CD8-positive, alpha-beta memory T cell (primary cell): Measurements from ENCODE around the gene TMEM161A. TPM values are rescaled to one million over a fixed set of nuclear protein-coding genes. Genes with fewer than 3 reads are reported as not detected.
"Not testable (repeated sequence)": the region's sequence is repeated elsewhere in the genome, so short reads cannot be mapped to it uniquely, and the experiment has no call there.

Source experiments
- CTCF ChIA-PET: fragments of 350-600 bp; sonication (Branson Sonifier 250); formaldehyde crosslinking; loops from one replicate; lab custom pipeline; 2021; ENCODE audit warnings: antibody characterized with exemption; lab: Charles Lee
- POLR2A ChIA-PET: fragments of 350-600 bp; sonication (Branson Sonifier 250); formaldehyde crosslinking; loops from one replicate; lab custom pipeline; 2021; ENCODE audit warnings: antibody characterized with exemption; lab: Charles Lee
- DNase-seq, 5 donors: peaks; one replicate each; pipeline versions ENCODE4 v3.0.0 to v3.0.0-alpha.2; 2020 to 2022; ENCODE audit warnings: mixed read lengths in 1 of 5
- H3K27ac ChIP-seq: one replicate; pipeline ENCODE4 v1.7.0; 2013; ENCODE audit warnings: low read depth, mild to moderate bottlenecking, low read length, moderate library complexity
- H3K27me3 ChIP-seq: 2 replicates; pipeline ENCODE4 v1.7.0; 2013; ENCODE audit warnings: low read length, mild to moderate bottlenecking; ENCODE audit not compliant: insufficient read depth, poor library complexity, severe bottlenecking
- H3K36me3 ChIP-seq: 2 replicates; pipeline ENCODE4 v1.7.0; 2013; ENCODE audit warnings: mild to moderate bottlenecking, low read length, moderate library complexity; ENCODE audit not compliant: insufficient read depth
- H3K4me1 ChIP-seq: 2 replicates; pipeline ENCODE4 v1.7.0; 2013; ENCODE audit warnings: mild to moderate bottlenecking, low read length, moderate library complexity; ENCODE audit not compliant: insufficient read depth
- H3K4me3 ChIP-seq: 2 replicates; pipeline ENCODE4 v1.7.0; 2013; ENCODE audit warnings: mild to moderate bottlenecking, low read length
- H3K9me3 ChIP-seq: 2 replicates; pipeline ENCODE4 v1.7.0; 2013; ENCODE audit warnings: mild to moderate bottlenecking, low read length
- H3K27ac Mint-ChIP-seq, 8 donors: one replicate each; pipeline ENCODE4 v1.8.0; 2020 to 2021; ENCODE audit warnings: mixed read lengths in 8 of 8, mild to moderate bottlenecking in 6 of 8, inconsistent platforms in 3 of 8, moderate library complexity in 3 of 8
- H3K27me3 Mint-ChIP-seq, 2 donors: one replicate each; pipeline ENCODE4 v1.8.0; 2020 to 2021; ENCODE audit warnings: mixed read lengths in 2 of 2, mild to moderate bottlenecking in 1 of 2, moderate library complexity in 1 of 2
- H3K36me3 Mint-ChIP-seq, 3 donors: one replicate each; pipeline ENCODE4 v1.8.0; 2020 to 2021; ENCODE audit warnings: mixed read lengths in 3 of 3, inconsistent platforms in 1 of 3, mild to moderate bottlenecking in 1 of 3
- H3K4me1 Mint-ChIP-seq, 3 donors: one replicate each; pipeline ENCODE4 v1.8.0; 2020 to 2021; ENCODE audit warnings: mixed read lengths in 3 of 3, inconsistent platforms in 1 of 3, mild to moderate bottlenecking in 1 of 3
- H3K4me3 Mint-ChIP-seq, 7 donors: one replicate each; pipeline ENCODE4 v1.8.0; 2020 to 2021; ENCODE audit warnings: mixed read lengths in 7 of 7, mild to moderate bottlenecking in 6 of 7, moderate library complexity in 4 of 7, inconsistent platforms in 2 of 7
- H3K9me3 Mint-ChIP-seq, 5 donors: one replicate each; pipeline ENCODE4 v1.8.0; 2020 to 2022; ENCODE audit warnings: mixed read lengths in 5 of 5, mild to moderate bottlenecking in 3 of 5, moderate library complexity in 2 of 5, inconsistent platforms in 1 of 5
- polyA plus RNA-seq: library from polyadenylated mRNA; unstranded; fragments of 300-500 nt; fragmentation: Illumina TruSeq; gene quantifications from one replicate; pipeline ENCODE4 v1.2.3, GENCODE V29; 2021
- total RNA-seq, 2 experiments: library from RNA; stranded (reverse); gene quantifications; one replicate each; pipeline ENCODE4 v1.2.3, GENCODE V29; 2021

TMEM161A gene
- total and polyA plus RNA-seq, 3 experiments from 2014 or later, result 27.7 to 30.6 (median 30.1) TPM

DNA sequence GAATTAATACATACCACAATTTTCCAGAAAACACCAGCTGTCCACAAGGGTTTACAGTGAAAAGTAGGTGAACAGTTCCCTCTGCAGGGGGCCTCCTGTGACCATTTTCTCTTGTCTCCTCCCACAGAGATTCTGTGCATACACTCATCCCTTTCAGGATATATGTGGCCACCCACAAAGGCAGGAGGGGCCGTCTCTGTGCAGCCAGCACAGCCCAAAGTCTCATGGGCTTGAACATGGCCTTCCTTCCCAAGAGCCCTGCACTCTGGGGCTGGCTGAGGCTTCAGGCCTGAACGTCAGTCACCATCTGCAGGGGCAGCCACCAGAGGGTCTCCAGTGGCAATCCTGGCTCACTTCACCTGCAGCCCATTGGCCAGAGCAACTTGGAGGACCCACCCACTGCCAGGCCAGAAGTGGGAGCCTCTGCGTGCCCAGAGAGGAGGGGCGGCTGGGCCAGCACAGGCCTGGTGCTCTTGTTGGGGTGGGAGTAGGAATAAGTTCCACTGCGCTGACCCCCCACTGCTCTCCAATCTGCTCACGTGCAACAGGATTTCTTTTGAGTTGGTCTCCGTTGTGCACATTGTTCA lies 25.1 kb downstream of the TMEM161A start:
- no peak overlapping the region for H3K27ac ChIP-seq
- no peaks in the 10 kb centered on the region for H3K27me3 ChIP-seq
- DNase-seq, result no peak
- H3K9me3 ChIP-seq, result no peaks in the 10 kb centered on the region
- no peak overlapping the region for H3K4me3 Mint-ChIP-seq
- ChIA-PET CTCF (no interaction called here), POLR2A (no interaction called here)
- peaks cover 0 to 21% (median 7%) of the 10 kb centered on the region in 3 donors for H3K4me1 Mint-ChIP-seq
- H3K36me3 Mint-ChIP-seq, result peaks cover 0 to 9% (median 0%) of the 10 kb centered on the region in 3 donors
- H3K36me3 ChIP-seq, result no peaks in the 10 kb centered on the region
- H3K4me3 ChIP-seq, result no peak overlapping the region
- H3K27ac Mint-ChIP-seq, result peak overlapping the region in 1 of 8 donors; percentile 46
- no peaks in the 10 kb centered on the region for H3K4me1 ChIP-seq
- H3K9me3 Mint-ChIP-seq, result no peaks in the 10 kb centered on the region
- no peaks in the 10 kb centered on the region for H3K27me3 Mint-ChIP-seq

DNA sequence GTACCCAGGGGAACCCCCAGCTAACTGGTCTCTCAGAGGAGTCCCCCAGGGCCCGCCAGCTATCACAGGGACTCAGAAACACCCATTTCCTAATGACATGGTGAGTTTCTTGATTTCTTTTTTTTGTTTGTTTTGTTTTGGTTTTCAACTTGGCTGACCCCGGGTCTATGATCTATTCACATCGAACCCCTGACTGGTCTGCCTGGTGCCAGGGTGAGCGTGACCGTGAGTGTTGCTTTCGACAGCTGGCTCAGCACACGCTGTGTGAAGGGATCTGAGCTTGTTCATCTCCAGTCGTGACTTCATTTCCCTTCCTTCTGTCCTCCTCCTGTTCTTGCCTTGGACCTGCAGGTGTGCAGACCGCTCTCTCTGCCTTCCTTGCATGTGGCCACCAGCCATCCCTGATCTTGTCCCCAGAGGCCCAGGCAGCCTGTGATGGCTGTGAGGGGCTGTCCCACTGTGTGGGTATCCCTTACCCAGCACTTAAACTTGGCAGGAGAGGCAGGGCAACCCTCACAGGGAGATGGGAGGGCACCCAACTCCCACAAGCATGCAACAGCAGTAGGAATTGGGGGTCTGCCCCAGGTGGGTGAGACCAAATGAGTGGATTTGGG lies 26.2 kb downstream of the TMEM161A start:
- CTCF ChIA-PET, result no interaction called here
- Mint-ChIP-seq H3K4me3 (no peak overlapping the region), H3K27me3 (no peaks in the 10 kb centered on the region), H3K9me3 (no peaks in the 10 kb centered on the region), H3K36me3 (peaks cover 0 to 14% (median 0%) of the 10 kb centered on the region in 3 donors), H3K27ac (peak overlapping the region in 2 of 8 donors; percentile 23 to 58), H3K4me1 (peaks cover 0 to 21% (median 7%) of the 10 kb centered on the region in 3 donors)
- Histone ChIP-seq H3K4me1 (no peaks in the 10 kb centered on the region), H3K4me3 (no peak overlapping the region), H3K36me3 (no peaks in the 10 kb centered on the region), H3K27me3 (no peaks in the 10 kb centered on the region), H3K27ac (no peak overlapping the region), H3K9me3 (no peaks in the 10 kb centered on the region)
- DNase-seq, result no peak
- POLR2A ChIA-PET, result no interaction called here

DNA sequence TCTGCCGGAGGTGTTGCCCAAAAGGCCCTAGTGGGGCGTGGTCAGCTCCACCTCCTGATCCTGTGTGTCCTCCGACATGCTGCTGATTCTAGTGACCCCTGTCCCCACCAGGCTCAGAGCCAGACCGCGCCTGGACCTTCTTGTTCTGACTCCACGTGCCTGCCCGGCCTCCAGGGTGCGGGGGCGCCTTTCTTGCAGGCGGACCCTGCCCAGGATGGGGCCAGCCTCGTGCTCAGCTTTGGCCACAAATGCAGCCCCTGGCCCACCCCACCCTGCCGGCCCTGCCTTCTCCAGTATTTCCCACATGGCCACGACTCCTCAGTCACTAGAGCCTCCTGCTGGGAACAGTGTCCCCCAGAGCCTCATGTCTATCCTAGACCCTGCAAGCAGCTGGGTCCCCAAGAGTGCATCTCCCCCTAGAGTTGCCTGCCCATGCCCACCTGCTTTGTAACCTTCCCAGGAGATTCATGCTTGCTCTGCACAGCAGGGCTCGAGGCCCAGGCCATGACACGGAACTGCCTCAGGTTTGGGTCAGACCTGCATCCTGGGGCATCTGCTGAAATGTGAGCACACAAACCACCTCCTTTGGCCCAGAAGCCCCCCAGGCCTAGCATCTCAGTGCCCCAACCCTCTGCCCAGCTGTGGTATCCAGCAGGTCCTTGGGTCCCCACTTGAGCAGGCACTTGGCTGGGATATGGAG lies 27.0 kb downstream of the TMEM161A start:
- H3K27me3 Mint-ChIP-seq, result no peaks in the 10 kb centered on the region
- H3K27me3 ChIP-seq, result no peaks in the 10 kb centered on the region
- ChIA-PET POLR2A (no interaction called here), CTCF (no interaction called here)
- H3K36me3 Mint-ChIP-seq, result peaks cover 0 to 15% (median 0%) of the 10 kb centered on the region in 3 donors
- no peak overlapping the region for H3K27ac Mint-ChIP-seq
- no peaks in the 10 kb centered on the region for H3K9me3 Mint-ChIP-seq
- H3K4me1 Mint-ChIP-seq, result peaks cover 0 to 21% (median 7%) of the 10 kb centered on the region in 3 donors
- H3K36me3 ChIP-seq, result no peaks in the 10 kb centered on the region
- no peaks in the 10 kb centered on the region for H3K4me1 ChIP-seq
- H3K9me3 ChIP-seq, result no peaks in the 10 kb centered on the region
- DNase-seq, result no peak
- H3K4me3 Mint-ChIP-seq, result no peak overlapping the region
- H3K27ac ChIP-seq, result no peak overlapping the region
- H3K4me3 ChIP-seq, result no peak overlapping the region

DNA sequence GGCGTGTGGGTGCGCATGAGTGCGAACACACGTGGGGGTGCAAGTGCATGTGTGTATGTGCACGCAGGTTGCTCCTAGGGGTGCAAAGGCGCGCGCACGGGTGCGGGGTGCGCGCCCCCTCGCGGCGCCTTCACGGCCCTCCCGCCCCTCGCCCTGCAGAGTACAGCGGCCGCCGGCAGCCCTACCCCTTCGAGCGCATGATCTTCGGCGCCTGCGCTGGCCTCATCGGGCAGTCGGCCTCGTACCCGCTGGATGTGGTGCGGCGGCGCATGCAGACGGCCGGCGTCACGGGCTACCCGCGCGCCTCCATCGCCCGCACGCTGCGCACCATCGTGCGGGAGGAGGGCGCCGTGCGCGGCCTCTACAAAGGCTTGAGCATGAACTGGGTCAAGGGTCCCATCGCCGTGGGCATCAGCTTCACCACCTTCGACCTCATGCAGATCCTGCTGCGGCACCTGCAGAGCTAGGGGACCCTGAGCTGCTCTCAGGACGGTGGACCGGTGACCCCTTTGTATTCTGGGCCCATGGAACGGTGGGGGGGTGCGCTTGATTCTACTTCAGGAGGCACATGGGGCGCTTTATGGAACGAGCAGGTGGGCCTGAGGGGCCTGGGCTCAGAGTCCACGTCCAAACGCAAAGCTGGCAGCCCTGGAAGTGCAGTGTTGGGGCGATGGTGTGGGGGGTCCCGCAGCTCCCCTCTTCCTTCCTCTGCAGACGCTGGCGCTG lies 27.7 kb downstream of the TMEM161A start:
- Mint-ChIP-seq H3K4me1 (peaks cover 0 to 21% (median 7%) of the 10 kb centered on the region in 3 donors), H3K36me3 (peaks cover 0 to 16% (median 0%) of the 10 kb centered on the region in 3 donors), H3K27ac (no peak overlapping the region), H3K27me3 (no peaks in the 10 kb centered on the region), H3K9me3 (no peaks in the 10 kb centered on the region), H3K4me3 (no peak overlapping the region)
- H3K36me3 ChIP-seq, result no peaks in the 10 kb centered on the region
- no peak overlapping the region for H3K27ac ChIP-seq
- no peak for DNase-seq
- H3K27me3 ChIP-seq, result no peaks in the 10 kb centered on the region
- no peaks in the 10 kb centered on the region for H3K4me1 ChIP-seq
- no peaks in the 10 kb centered on the region for H3K9me3 ChIP-seq
- ChIA-PET CTCF (no interaction called here), POLR2A (no interaction called here)
- H3K4me3 ChIP-seq, result no peak overlapping the region

DNA sequence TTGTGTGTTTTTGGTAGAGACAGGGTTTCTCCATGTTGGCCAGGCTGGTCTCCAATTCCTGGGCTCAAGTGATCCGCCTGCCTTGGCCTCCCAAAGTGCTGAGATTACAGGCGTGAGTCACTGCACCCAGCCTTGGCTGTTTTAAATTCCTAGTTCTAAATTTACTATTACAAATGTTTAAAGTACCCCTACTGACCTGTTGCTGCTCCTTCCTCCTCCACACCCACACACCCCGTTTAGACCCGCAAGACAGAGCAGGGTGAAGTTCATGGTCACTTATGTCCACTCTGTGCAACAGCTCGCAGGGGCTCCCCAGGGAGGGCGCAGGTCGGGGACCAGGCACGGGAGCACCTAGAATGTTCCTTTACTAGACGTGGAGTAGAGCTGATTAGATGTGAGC lies 28.7 kb downstream of the TMEM161A start:
- ChIA-PET CTCF (no interaction called here), POLR2A (no interaction called here)
- no peaks in the 10 kb centered on the region for H3K9me3 ChIP-seq
- H3K9me3 Mint-ChIP-seq, result no peaks in the 10 kb centered on the region
- DNase-seq, result no peak
- H3K4me3 ChIP-seq, result no peak overlapping the region
- H3K4me3 Mint-ChIP-seq, result no peak overlapping the region
- H3K36me3 ChIP-seq, result no peaks in the 10 kb centered on the region
- H3K4me1 Mint-ChIP-seq, result peaks cover 0 to 21% (median 7%) of the 10 kb centered on the region in 3 donors
- no peak overlapping the region for H3K27ac ChIP-seq
- H3K27ac Mint-ChIP-seq, result peak overlapping the region in 1 of 8 donors; percentile 94
- H3K27me3 ChIP-seq, result no peaks in the 10 kb centered on the region
- H3K27me3 Mint-ChIP-seq, result no peaks in the 10 kb centered on the region
- H3K4me1 ChIP-seq, result no peaks in the 10 kb centered on the region
- peaks cover 0 to 22% (median 0%) of the 10 kb centered on the region in 3 donors for H3K36me3 Mint-ChIP-seq

DNA sequence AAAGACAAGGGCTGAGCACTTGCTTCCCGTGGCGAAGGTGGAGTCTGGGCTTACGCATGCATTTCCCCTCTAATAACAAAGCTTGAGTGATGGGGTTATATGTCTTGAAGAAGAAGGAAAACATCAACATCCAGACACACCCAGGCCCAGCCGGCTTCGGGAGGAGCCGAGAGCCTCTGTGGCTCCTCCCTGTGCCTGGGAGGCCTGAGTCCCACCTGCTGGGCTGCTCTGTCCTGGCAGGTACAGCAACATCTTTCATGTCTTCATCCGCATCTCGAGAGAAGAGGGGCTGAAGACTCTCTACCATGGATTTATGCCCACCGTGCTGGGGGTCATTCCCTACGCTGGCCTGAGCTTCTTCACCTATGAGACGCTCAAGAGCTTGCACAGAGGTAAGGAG lies 30.6 kb downstream of the TMEM161A start:
- H3K27ac Mint-ChIP-seq, result no peak overlapping the region
- CTCF ChIA-PET, result no interaction called here
- H3K9me3 Mint-ChIP-seq, result no peaks in the 10 kb centered on the region
- Histone ChIP-seq H3K9me3 (no peaks in the 10 kb centered on the region), H3K27me3 (no peaks in the 10 kb centered on the region), H3K4me1 (no peaks in the 10 kb centered on the region), H3K4me3 (no peak overlapping the region), H3K36me3 (no peaks in the 10 kb centered on the region), H3K27ac (no peak overlapping the region)
- no peak for DNase-seq
- no peak overlapping the region for H3K4me3 Mint-ChIP-seq
- H3K4me1 Mint-ChIP-seq, result peaks cover 0 to 16% (median 7%) of the 10 kb centered on the region in 3 donors
- POLR2A ChIA-PET, result interaction anchor here (0.7 kb wide), 1 partner anchor 1561 kb away, joined by 3 read pairs; no protein-coding TSS in a partner anchor
- peaks cover 0 to 23% (median 0%) of the 10 kb centered on the region in 3 donors for H3K36me3 Mint-ChIP-seq
- H3K27me3 Mint-ChIP-seq, result no peaks in the 10 kb centered on the region

DNA sequence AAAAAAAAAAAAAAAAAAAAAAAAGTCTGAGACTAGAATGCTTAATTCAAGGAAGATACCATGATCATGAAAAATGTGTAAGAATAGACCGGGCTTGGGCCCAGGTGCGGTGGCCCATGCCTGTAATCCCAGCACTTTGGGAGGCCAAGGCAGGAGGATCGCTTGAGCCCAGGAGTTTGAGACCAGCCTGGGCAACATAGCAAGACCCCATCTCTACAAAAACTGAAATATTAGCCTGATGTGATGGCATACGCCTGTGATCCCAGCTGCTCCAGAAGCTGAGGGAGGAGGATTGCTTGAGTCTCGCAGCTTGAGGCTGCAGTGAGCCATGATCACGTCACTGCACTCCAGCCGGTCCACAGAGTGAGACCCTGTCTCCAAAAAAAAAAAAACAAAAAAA lies 31.3 kb downstream of the TMEM161A start:
- peaks cover 0 to 23% (median 0%) of the 10 kb centered on the region in 3 donors for H3K36me3 Mint-ChIP-seq
- CTCF ChIA-PET, H3K27ac ChIP-seq, H3K27me3 ChIP-seq, POLR2A ChIA-PET, DNase-seq, H3K9me3 Mint-ChIP-seq, H3K36me3 ChIP-seq, H3K27me3 Mint-ChIP-seq, H3K4me1 ChIP-seq, H3K4me3 Mint-ChIP-seq, H3K9me3 ChIP-seq, H3K4me3 ChIP-seq: not testable (repeated sequence)
- peak overlapping the region in 1 of 8 donors; percentile 47 for H3K27ac Mint-ChIP-seq
- H3K4me1 Mint-ChIP-seq, result peaks cover 0 to 12% (median 6%) of the 10 kb centered on the region in 3 donors
